Lung (tissue), 12 donors: ENCODE data around the gene CCDC178. TPM values are rescaled to one million over a fixed set of nuclear protein-coding genes. Genes with fewer than 3 reads are reported as not detected.
"Not testable (repeated sequence)": the region's sequence is repeated elsewhere in the genome, so short reads cannot be mapped to it uniquely, and the experiment has no call there.

Experiments used
- ATAC-seq: fragments of 200-7000 bp; cut with Tn5 transposase; one replicate; pipeline ENCODE4 v1.9.1; 2020; ENCODE audit warnings: moderate number of reproducible peaks; ENCODE audit not compliant: insufficient read depth, low FRiP score
- DNase-seq, 3 donors: peaks; one replicate each; pipeline ENCODE4 v3.0.0-alpha.2; 2013 to 2017
- H3K27ac ChIP-seq, 2 donors: one replicate each; pipeline ENCODE4 v1.5.1; 2013; ENCODE audit warnings: mild to moderate bottlenecking in 2 of 2, moderate library complexity in 2 of 2, control low read depth in 1 of 2, inconsistent platforms in 1 of 2, low read depth in 1 of 2, low read length in 1 of 2
- H3K27me3 ChIP-seq, 3 donors: one replicate each; pipeline ENCODE4 v1.5.1; 2013; ENCODE audit warnings: low read length in 2 of 3; ENCODE audit not compliant: control insufficient read depth in 3 of 3, insufficient read depth in 3 of 3
- H3K36me3 ChIP-seq, 4 donors: one replicate each; pipeline ENCODE4 v1.5.1; 2013; ENCODE audit warnings: low read length in 4 of 4, mild to moderate bottlenecking in 1 of 4, moderate library complexity in 1 of 4; ENCODE audit not compliant: control insufficient read depth in 4 of 4, insufficient read depth in 4 of 4
- H3K4me1 ChIP-seq, 5 donors: one replicate each; pipeline ENCODE4 v1.5.1; 2013; ENCODE audit warnings: low read length in 5 of 5, mild to moderate bottlenecking in 2 of 5, moderate library complexity in 1 of 5; ENCODE audit not compliant: control insufficient read depth in 5 of 5, insufficient read depth in 5 of 5
- H3K4me3 ChIP-seq: one replicate; pipeline ENCODE4 v1.5.1; 2013; ENCODE audit warnings: mild to moderate bottlenecking, control low read depth, moderate library complexity
- H3K9ac ChIP-seq, 2 donors: one replicate each; pipeline ENCODE4 v1.5.1; 2013; ENCODE audit warnings: low read length in 2 of 2, control low read depth in 1 of 2; ENCODE audit not compliant: insufficient read depth in 1 of 2
- H3K9me3 ChIP-seq, 4 donors: one replicate each; pipeline ENCODE4 v1.5.1; 2013; ENCODE audit warnings: low read length in 3 of 4, mild to moderate bottlenecking in 1 of 4, moderate library complexity in 1 of 4; ENCODE audit not compliant: control insufficient read depth in 4 of 4, insufficient read depth in 3 of 4
- WGBS, 2 donors: extraction: QIAGEN DNeasy Blood & Tissue Kit; methylation state at CpG; one replicate each; pipeline ENCODE4 v1.1.7; 2013; 5-methylcytosine and 5-hydroxymethylcytosine counted together
- polyA plus RNA-seq, 2 donors: library from polyadenylated mRNA; stranded (reverse); fragments of 200-250 nt; gene quantifications; one replicate each; pipeline ENCODE4 v1.2.1, GENCODE V29; 2013
- total RNA-seq, 2 donors: library from RNA; depleted of rRNA in 1 of 2; stranded (reverse); fragments of >200 nt in 1 of 2; gene quantifications; one replicate each; pipeline ENCODE4 v1.2.1, GENCODE V29; 2014 to 2021
- TF ChIP-seq, protein P1 (sequence below): IDR thresholded peaks from 2 replicates; pipeline ENCODE4 v1.5.1; 2012; ENCODE audit warnings: mild to moderate bottlenecking; ENCODE audit errors: control extremely low read depth, extremely low read depth
- donor health status: control.
- donor health status: control.
- donor health status: Bipolar disorder and iron deficiency.
- donor health status: healthy.
- donor health status: DM: yes; HTN: yes; CAD: no.

The CCDC178 gene
- total and polyA plus RNA-seq, 4 donors: 0.08 to 1.1 (median 0.77) TPM

DNA sequence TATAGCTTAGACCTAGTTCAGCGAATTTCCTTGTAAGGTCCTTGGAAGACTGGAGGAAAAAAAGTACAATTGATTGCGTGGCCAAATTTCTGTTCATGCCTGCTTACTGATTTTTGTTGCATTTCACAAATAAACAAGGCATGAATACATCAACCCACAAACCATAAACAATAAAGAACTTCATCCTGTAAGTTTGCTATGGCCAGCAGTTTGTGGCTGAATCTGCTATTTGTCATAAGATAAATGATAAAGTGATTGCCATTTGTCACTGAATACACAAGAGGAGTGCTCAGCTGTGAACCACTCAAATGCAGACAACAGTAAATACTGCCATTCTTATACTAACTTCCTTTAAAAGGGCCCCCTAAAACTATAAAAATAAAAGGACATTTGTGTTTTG is 259.5 kb downstream of the CCDC178 start:
- H3K9ac ChIP-seq: no peak overlapping the region

DNA sequence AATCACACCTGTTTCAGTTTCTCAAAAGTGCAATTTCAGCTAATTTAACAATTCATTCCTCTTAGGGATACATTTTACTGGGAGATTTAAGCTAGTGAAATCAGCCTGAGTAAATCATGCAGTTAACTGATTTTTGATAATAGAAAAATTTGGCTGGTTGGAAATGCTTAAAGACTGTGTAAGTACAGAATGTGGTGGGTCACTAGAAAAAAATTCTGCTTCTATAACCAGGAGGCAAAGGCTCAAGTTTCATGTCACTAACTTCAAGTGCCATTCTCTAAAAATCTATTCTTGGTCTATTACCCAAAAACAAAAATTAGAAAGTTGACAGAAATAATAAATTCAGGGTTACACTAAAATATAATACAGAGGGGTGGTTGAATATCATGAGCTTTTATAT is 271.3 kb downstream of the CCDC178 start:
- no peak overlapping the region for H3K9ac ChIP-seq
- ATAC-seq: no peak
- no peak overlapping the region for H3K27ac ChIP-seq
- no peaks in the 10 kb centered on the region for H3K4me1 ChIP-seq
- H3K9me3 ChIP-seq: no peaks in the 10 kb centered on the region
- no peaks in the 10 kb centered on the region for H3K36me3 ChIP-seq
- no peak for DNase-seq
- H3K27me3 ChIP-seq: no peaks in the 10 kb centered on the region
- TF ChIP-seq, protein P1, sequence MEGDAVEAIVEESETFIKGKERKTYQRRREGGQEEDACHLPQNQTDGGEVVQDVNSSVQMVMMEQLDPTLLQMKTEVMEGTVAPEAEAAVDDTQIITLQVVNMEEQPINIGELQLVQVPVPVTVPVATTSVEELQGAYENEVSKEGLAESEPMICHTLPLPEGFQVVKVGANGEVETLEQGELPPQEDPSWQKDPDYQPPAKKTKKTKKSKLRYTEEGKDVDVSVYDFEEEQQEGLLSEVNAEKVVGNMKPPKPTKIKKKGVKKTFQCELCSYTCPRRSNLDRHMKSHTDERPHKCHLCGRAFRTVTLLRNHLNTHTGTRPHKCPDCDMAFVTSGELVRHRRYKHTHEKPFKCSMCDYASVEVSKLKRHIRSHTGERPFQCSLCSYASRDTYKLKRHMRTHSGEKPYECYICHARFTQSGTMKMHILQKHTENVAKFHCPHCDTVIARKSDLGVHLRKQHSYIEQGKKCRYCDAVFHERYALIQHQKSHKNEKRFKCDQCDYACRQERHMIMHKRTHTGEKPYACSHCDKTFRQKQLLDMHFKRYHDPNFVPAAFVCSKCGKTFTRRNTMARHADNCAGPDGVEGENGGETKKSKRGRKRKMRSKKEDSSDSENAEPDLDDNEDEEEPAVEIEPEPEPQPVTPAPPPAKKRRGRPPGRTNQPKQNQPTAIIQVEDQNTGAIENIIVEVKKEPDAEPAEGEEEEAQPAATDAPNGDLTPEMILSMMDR: no peak
- H3K4me3 ChIP-seq: no peak overlapping the region

More for the DNA sequence above, 259.5 kb downstream of the CCDC178 start:
- DNase-seq (no peak), ATAC-seq (no peak)
- H3K36me3 ChIP-seq: no peaks in the 10 kb centered on the region
- TF ChIP-seq, protein P1: no peak
- H3K27me3 ChIP-seq: no peaks in the 10 kb centered on the region
- no peak overlapping the region for H3K4me3 ChIP-seq
- H3K9me3 ChIP-seq: no peaks in the 10 kb centered on the region
- whole genome bisulfite sequencing, 2 donors: 82 to 83% methylated on average over 2 of the region's 2 CpGs
- no peak overlapping the region for H3K27ac ChIP-seq
- H3K4me1 ChIP-seq: no peaks in the 10 kb centered on the region

DNA sequence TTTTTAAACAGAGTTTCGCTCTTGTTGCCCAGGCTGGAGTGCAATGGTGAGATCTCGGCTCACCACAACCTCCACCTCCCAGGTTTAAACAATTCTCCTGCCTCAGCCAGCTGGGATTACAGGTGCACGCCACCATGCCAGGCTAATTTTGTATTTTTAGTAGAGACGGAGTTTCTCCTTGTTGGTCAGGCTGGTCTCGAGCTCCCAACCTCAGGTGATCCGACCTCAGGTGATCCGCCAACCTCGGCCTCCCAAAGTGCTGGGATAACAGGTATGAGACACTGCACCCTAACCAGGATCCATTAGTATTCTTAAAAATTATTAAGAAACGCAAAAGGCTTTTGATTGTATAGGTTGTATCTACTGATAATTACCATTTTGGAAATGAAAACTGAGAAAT is 276.4 kb downstream of the CCDC178 start:
- H3K27ac ChIP-seq, ATAC-seq, H3K4me1 ChIP-seq, H3K27me3 ChIP-seq, DNase-seq, H3K9ac ChIP-seq, H3K4me3 ChIP-seq, H3K9me3 ChIP-seq, H3K36me3 ChIP-seq: not testable (repeated sequence)
- 94 to 97% methylated on average over 9 of the region's 9 CpGs for WGBS, 2 donors

DNA sequence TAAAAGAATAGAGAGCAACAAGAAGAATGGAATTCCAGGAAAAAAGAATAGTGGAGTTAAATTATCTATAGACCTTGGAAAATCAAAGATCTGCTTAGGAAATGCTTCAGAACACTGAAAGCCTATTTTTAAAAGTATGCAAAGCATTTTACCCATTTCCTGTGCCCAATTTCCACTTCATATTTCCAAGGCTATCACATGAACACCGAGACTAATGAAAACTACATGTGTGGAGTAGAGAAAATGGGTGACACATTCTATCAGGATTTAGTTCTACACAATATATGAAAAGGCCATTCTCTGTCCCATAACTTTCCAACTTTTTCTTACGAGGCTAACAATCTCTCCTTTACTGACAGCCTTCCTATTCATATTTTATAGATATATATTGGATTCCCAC is 279.4 kb downstream of the CCDC178 start:
- H3K4me3 ChIP-seq: no peak overlapping the region
- ATAC-seq: no peak
- H3K27ac ChIP-seq: no peak overlapping the region
- no peaks in the 10 kb centered on the region for H3K9me3 ChIP-seq
- H3K4me1 ChIP-seq: peaks cover 0 to 2% (median 0%) of the 10 kb centered on the region in 5 donors
- H3K27me3 ChIP-seq: no peaks in the 10 kb centered on the region
- no peak overlapping the region for H3K9ac ChIP-seq
- DNase-seq: no peak
- WGBS, 2 donors: 79 to 87% methylated on average over 2 of the region's 2 CpGs
- TF ChIP-seq, protein P1: no peak
- no peaks in the 10 kb centered on the region for H3K36me3 ChIP-seq
